Measurements from ENCODE around the gene MCU.
"Not testable (repeated sequence)": the region's sequence is repeated elsewhere in the genome, so short reads cannot be mapped to it uniquely, and the experiment has no call there.

The MCU gene

DNA sequence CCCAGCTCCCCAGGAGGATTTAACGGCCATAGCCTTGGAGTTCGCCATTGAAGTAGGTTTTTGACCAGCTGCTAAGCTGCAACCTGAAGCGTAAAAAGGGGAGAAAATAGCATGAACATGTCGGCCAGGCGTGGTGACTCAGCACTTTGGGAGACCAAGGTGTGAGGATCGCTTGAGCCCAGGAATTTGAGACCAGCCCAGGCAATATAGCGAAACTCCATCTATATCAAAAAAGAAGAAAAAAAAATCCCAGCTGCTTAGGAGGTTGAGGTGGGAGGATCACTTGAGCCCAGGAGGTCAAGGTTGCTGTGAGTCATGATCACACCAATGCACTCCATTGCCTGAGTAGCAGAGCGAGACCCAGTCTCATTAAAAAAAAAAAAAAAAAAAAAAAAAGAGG lies 32.2 kb upstream of the MCU start:
- Histone ChIP-seq H3K36me3 (ENCODE audit: control insufficient read depth in 1 of 2, insufficient read depth in 2 of 2, low read length in 2 of 2) (no peaks in the 10 kb centered on the region), H3K27ac (ENCODE audit: low read depth, low read length) (no peak overlapping the region), H3K4me3 (ENCODE audit: low read depth in 1 of 2, low read length in 2 of 2) (no peak overlapping the region), H3K9me3 (ENCODE audit: control insufficient read depth in 1 of 2, low read length in 2 of 2) (no peaks in the 10 kb centered on the region), H3K27me3 (ENCODE audit: control insufficient read depth in 1 of 2, insufficient read depth in 2 of 2, low read length in 2 of 2) (no peaks in the 10 kb centered on the region), H3K4me1 (ENCODE audit: control insufficient read depth in 1 of 2, insufficient read depth in 2 of 2, low read length in 2 of 2) (no peaks in the 10 kb centered on the region), H3K9ac (ENCODE audit: low read depth in 1 of 2, low read length in 2 of 2) (no peak overlapping the region)

DNA sequence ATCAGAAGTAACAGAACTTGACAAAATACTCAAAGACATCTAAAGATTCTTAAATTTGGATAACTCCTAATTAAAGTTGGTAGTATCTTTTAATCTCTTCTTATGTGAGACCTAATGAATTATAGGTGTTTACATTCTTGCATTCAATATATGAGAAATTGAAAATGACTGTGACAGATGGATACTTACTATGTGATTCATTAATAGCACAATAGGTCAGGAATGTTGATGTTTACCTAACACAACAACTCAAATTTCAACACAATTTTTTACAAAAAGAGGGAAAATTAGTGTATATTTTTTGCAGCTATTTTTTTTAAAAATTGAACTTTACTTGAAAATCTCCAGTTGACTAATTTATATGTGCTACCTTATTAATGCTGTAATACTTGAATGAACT lies 31.7 kb upstream of the MCU start:
- Histone ChIP-seq H3K36me3 (ENCODE audit: control insufficient read depth in 1 of 2, insufficient read depth in 2 of 2, low read length in 2 of 2) (no peaks in the 10 kb centered on the region), H3K4me3 (ENCODE audit: low read depth in 1 of 2, low read length in 2 of 2) (no peak overlapping the region), H3K27ac (ENCODE audit: low read depth, low read length) (no peak overlapping the region), H3K9ac (ENCODE audit: low read depth in 1 of 2, low read length in 2 of 2) (no peak overlapping the region), H3K27me3 (ENCODE audit: control insufficient read depth in 1 of 2, insufficient read depth in 2 of 2, low read length in 2 of 2) (no peaks in the 10 kb centered on the region), H3K4me1 (ENCODE audit: control insufficient read depth in 1 of 2, insufficient read depth in 2 of 2, low read length in 2 of 2) (no peaks in the 10 kb centered on the region), H3K9me3 (ENCODE audit: control insufficient read depth in 1 of 2, low read length in 2 of 2) (no peaks in the 10 kb centered on the region)

DNA sequence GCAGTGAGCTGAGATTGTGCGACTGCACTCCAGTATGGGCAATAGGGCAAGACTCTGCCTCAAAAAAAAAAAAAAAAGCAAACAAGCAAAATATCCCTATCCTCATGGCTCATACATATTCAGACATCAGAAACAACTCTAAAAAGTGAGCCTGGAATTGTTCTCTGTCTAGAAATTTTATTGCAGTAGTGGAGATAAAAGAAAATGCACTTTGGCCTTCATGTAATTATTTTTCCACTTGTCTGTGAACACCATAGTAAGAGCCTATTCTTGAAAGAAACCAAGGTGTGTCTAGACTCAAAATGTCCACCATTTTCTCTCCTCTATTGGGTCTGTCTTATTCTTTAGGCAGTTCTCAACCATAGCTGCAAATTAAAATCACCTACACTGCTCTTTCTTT lies 30.5 kb upstream of the MCU start:
- no peaks in the 10 kb centered on the region for H3K36me3 ChIP-seq (ENCODE audit: control insufficient read depth in 1 of 2, insufficient read depth in 2 of 2, low read length in 2 of 2)
- H3K27ac ChIP-seq (ENCODE audit: low read depth, low read length): no peak overlapping the region
- no peaks in the 10 kb centered on the region for H3K4me1 ChIP-seq (ENCODE audit: control insufficient read depth in 1 of 2, insufficient read depth in 2 of 2, low read length in 2 of 2)
- no peaks in the 10 kb centered on the region for H3K27me3 ChIP-seq (ENCODE audit: control insufficient read depth in 1 of 2, insufficient read depth in 2 of 2, low read length in 2 of 2)
- no peak overlapping the region for H3K4me3 ChIP-seq (ENCODE audit: low read depth in 1 of 2, low read length in 2 of 2)
- no peaks in the 10 kb centered on the region for H3K9me3 ChIP-seq (ENCODE audit: control insufficient read depth in 1 of 2, low read length in 2 of 2)
- no peak overlapping the region for H3K9ac ChIP-seq (ENCODE audit: low read depth in 1 of 2, low read length in 2 of 2)

DNA sequence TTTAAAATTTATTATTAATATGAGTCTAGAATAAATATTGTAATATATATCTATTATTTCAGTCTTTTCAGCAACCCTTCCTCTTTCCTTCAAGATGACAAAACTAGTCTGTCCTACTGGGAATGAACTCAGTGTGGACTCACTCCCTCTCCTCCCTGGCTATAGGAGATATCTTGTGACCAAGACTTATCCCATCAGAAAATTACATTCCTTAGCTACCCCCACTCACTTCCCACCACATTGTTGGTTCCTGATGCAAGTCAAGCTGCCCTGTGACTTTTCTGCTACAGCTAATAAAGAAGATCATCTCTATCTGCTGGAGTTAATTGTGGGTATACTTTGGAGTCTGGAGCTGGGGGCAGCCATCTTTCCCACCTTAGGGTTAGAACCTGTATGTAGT lies 28.0 kb upstream of the MCU start:
- H3K4me1 ChIP-seq (ENCODE audit: control insufficient read depth in 1 of 2, insufficient read depth in 2 of 2, low read length in 2 of 2): no peaks in the 10 kb centered on the region
- H3K4me3 ChIP-seq (ENCODE audit: low read depth in 1 of 2, low read length in 2 of 2): no peak overlapping the region
- H3K27me3 ChIP-seq (ENCODE audit: control insufficient read depth in 1 of 2, insufficient read depth in 2 of 2, low read length in 2 of 2): no peaks in the 10 kb centered on the region
- no peak overlapping the region for H3K9ac ChIP-seq (ENCODE audit: low read depth in 1 of 2, low read length in 2 of 2)
- H3K36me3 ChIP-seq (ENCODE audit: control insufficient read depth in 1 of 2, insufficient read depth in 2 of 2, low read length in 2 of 2): no peaks in the 10 kb centered on the region
- no peak overlapping the region for H3K27ac ChIP-seq (ENCODE audit: low read depth, low read length)
- no peaks in the 10 kb centered on the region for H3K9me3 ChIP-seq (ENCODE audit: control insufficient read depth in 1 of 2, low read length in 2 of 2)

DNA sequence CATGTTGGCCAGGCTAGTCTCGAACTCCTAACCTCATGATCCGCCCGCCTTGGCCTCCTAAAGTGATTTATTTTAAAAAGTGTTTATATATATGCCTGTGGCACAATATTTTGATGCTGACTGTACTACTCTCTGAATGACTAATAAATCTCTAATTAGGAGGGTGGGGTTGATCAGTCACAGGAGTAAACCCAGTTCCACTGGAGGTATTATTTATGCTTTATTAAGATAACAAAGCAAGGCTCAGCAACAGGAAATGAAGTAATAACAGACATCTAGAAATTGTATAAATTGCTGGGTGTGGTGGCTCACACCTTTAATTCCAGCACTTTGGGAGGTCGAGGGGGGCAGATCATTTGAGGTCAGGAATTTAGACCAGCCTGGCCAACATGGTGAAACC lies 26.0 kb upstream of the MCU start:
- H3K9ac ChIP-seq (ENCODE audit: low read depth in 1 of 2, low read length in 2 of 2): no peak overlapping the region
- H3K9me3 ChIP-seq (ENCODE audit: control insufficient read depth in 1 of 2, low read length in 2 of 2): no peaks in the 10 kb centered on the region
- H3K4me3 ChIP-seq (ENCODE audit: low read depth in 1 of 2, low read length in 2 of 2): no peak overlapping the region
- no peaks in the 10 kb centered on the region for H3K4me1 ChIP-seq (ENCODE audit: control insufficient read depth in 1 of 2, insufficient read depth in 2 of 2, low read length in 2 of 2)
- no peak overlapping the region for H3K27ac ChIP-seq (ENCODE audit: low read depth, low read length)
- H3K36me3 ChIP-seq (ENCODE audit: control insufficient read depth in 1 of 2, insufficient read depth in 2 of 2, low read length in 2 of 2): no peaks in the 10 kb centered on the region
- H3K27me3 ChIP-seq (ENCODE audit: control insufficient read depth in 1 of 2, insufficient read depth in 2 of 2, low read length in 2 of 2): no peaks in the 10 kb centered on the region

DNA sequence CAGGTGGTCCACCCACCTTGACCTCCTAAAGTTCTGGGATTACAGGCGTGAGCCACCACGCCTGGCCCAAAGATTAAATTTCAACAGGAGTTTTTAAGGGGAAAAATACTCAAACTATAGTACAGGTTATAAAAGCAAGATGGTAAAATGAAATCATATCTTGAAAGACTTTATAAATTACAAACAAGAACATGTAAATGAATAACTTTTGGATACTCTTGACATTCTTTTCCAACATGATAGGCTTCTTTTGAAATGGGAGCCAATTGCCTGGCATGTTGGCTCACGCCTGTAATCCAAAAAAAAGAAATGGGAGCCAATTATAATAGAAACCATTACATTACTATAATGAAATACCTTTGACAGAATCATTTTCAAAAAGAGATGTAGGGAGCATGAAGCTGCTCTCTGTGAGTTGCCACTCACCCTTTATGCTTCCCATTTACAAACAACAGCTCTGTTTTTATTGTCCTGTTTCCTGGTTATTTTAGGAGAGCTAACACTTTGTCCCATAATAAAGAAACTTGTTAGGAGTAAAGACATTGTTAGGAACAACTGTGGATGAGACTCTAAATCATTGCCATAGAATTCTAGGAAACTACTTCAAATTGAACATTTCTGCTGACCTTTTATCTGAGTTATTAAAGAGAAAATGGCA lies 24.6 kb upstream of the MCU start:
- Histone ChIP-seq H3K36me3 (ENCODE audit: control insufficient read depth in 1 of 2, insufficient read depth in 2 of 2, low read length in 2 of 2) (no peaks in the 10 kb centered on the region), H3K27ac (ENCODE audit: low read depth, low read length) (no peak overlapping the region), H3K9me3 (ENCODE audit: control insufficient read depth in 1 of 2, low read length in 2 of 2) (no peaks in the 10 kb centered on the region), H3K9ac (ENCODE audit: low read depth in 1 of 2, low read length in 2 of 2) (no peak overlapping the region), H3K4me1 (ENCODE audit: control insufficient read depth in 1 of 2, insufficient read depth in 2 of 2, low read length in 2 of 2) (no peaks in the 10 kb centered on the region), H3K27me3 (ENCODE audit: control insufficient read depth in 1 of 2, insufficient read depth in 2 of 2, low read length in 2 of 2) (no peaks in the 10 kb centered on the region), H3K4me3 (ENCODE audit: low read depth in 1 of 2, low read length in 2 of 2) (no peak overlapping the region)

DNA sequence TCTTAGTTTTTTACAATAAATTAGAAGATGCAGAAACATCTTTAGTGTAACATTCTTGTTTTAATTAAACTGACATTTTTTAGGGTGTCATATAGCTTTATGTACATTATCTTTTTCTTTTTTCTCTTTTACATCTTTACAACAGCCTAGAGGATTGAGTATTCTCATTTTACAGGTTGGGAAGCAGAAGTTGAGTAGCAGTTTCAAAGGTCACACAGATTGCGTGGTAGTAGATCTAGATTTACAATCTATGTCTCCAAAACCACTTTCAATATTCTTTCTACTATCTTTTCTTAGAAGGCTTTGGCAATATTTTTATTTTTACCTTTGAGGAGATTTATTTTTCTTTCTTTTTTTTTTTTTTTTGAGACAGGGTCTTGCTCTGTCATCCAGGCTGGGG lies 18.7 kb upstream of the MCU start:
- Histone ChIP-seq H3K27ac (ENCODE audit: low read depth, low read length) (no peak overlapping the region), H3K4me1 (ENCODE audit: control insufficient read depth in 1 of 2, insufficient read depth in 2 of 2, low read length in 2 of 2) (peaks cover 12 to 13% of the 10 kb centered on the region in 2 donors), H3K27me3 (ENCODE audit: control insufficient read depth in 1 of 2, insufficient read depth in 2 of 2, low read length in 2 of 2) (no peaks in the 10 kb centered on the region)

DNA sequence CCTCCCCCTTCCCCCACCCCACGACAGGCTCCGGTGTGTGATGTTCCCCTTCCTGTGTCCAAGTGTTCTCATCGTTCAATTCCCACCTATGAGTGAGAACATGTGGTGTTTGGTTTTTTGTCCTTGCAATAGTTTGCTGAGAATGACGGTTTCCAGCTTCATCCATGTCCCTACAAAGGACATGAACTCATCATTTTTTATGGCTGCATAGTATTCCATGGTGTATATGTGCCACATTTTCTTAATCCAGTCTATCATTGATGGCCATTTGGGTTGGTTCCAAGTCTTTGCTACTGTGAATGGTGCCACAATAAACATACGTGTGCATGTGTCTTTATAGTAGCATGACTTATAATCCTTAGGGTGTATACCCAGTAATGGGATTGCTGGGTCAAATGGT lies 17.8 kb upstream of the MCU start:
- H3K27me3 ChIP-seq (ENCODE audit: control insufficient read depth in 1 of 2, insufficient read depth in 2 of 2, low read length in 2 of 2); H3K9me3 ChIP-seq (ENCODE audit: control insufficient read depth in 1 of 2, low read length in 2 of 2); H3K4me3 ChIP-seq (ENCODE audit: low read depth in 1 of 2, low read length in 2 of 2); H3K36me3 ChIP-seq (ENCODE audit: control insufficient read depth in 1 of 2, insufficient read depth in 2 of 2, low read length in 2 of 2); H3K27ac ChIP-seq (ENCODE audit: low read depth, low read length); H3K9ac ChIP-seq (ENCODE audit: low read depth in 1 of 2, low read length in 2 of 2): not testable (repeated sequence)
- peaks cover 12 to 19% of the 10 kb centered on the region in 2 donors for H3K4me1 ChIP-seq (ENCODE audit: control insufficient read depth in 1 of 2, insufficient read depth in 2 of 2, low read length in 2 of 2)

More for the DNA sequence above, 18.7 kb upstream of the MCU start:
- Histone ChIP-seq H3K9me3 (ENCODE audit: control insufficient read depth in 1 of 2, low read length in 2 of 2) (no peaks in the 10 kb centered on the region), H3K36me3 (ENCODE audit: control insufficient read depth in 1 of 2, insufficient read depth in 2 of 2, low read length in 2 of 2) (no peaks in the 10 kb centered on the region), H3K9ac (ENCODE audit: low read depth in 1 of 2, low read length in 2 of 2) (no peak overlapping the region), H3K4me3 (ENCODE audit: low read depth in 1 of 2, low read length in 2 of 2) (no peak overlapping the region)

DNA sequence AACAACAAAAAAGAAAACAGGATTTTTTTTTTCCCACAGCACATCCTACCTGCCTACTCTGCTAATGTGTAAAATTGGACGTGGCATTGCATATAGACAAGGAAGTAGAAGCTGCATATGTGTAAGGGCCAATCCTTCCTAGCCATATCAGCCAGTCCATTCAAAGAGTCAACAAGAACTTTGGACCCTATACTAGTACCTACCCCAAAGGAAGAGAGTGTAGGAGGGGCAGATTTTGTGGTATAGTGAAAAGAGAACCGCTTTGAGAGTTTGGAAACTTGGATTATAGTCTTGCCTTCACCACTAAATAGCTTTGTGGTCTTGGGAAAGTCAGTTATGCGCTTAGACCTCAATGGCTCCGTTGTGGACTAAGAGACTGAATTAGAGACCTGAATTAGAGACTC lies 12.1 kb upstream of the MCU start:
- Histone ChIP-seq H3K4me3 (ENCODE audit: low read depth in 1 of 2, low read length in 2 of 2) (peak overlapping the region; percentile 11 to 26), H3K36me3 (ENCODE audit: control insufficient read depth in 1 of 2, insufficient read depth in 2 of 2, low read length in 2 of 2) (no peaks in the 10 kb centered on the region), H3K27me3 (ENCODE audit: control insufficient read depth in 1 of 2, insufficient read depth in 2 of 2, low read length in 2 of 2) (no peaks in the 10 kb centered on the region), H3K9me3 (ENCODE audit: control insufficient read depth in 1 of 2, low read length in 2 of 2) (no peaks in the 10 kb centered on the region), H3K27ac (ENCODE audit: low read depth, low read length) (peak overlapping the region; percentile 68), H3K9ac (ENCODE audit: low read depth in 1 of 2, low read length in 2 of 2) (peak overlapping the region; percentile 12 to 19), H3K4me1 (ENCODE audit: control insufficient read depth in 1 of 2, insufficient read depth in 2 of 2, low read length in 2 of 2) (peaks cover 12 to 27% of the 10 kb centered on the region in 2 donors)

DNA sequence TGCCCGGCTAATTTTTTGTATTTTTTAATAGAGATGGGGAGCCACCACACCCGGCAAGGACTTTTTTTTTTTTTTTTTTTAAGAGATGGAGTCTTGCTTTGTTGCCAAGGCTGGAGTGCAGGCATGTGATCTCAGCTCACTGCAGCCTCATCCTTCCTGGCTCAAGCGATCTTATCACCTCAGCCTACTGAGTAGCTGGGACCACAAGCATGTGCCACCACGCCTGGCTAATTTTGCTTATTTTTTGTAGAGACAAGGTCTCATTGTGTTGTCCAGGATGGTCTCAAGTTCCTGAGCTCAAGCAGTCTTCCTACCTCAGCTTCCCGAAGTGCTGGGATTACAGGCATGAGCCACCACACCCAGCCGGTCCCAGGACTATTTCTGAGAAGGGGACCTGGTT lies 9.3 kb upstream of the MCU start:
- Histone ChIP-seq H3K27ac (ENCODE audit: low read depth, low read length) (no peak overlapping the region), H3K4me3 (ENCODE audit: low read depth in 1 of 2, low read length in 2 of 2) (no peak overlapping the region), H3K9me3 (ENCODE audit: control insufficient read depth in 1 of 2, low read length in 2 of 2) (no peaks in the 10 kb centered on the region), H3K27me3 (ENCODE audit: control insufficient read depth in 1 of 2, insufficient read depth in 2 of 2, low read length in 2 of 2) (no peaks in the 10 kb centered on the region), H3K4me1 (ENCODE audit: control insufficient read depth in 1 of 2, insufficient read depth in 2 of 2, low read length in 2 of 2) (peaks cover 3 to 17% of the 10 kb centered on the region in 2 donors), H3K9ac (ENCODE audit: low read depth in 1 of 2, low read length in 2 of 2) (no peak overlapping the region), H3K36me3 (ENCODE audit: control insufficient read depth in 1 of 2, insufficient read depth in 2 of 2, low read length in 2 of 2) (no peaks in the 10 kb centered on the region)

Measured in duodenal mucosa (tissue), 2 donors.